ENCODE measurements around the gene IMP4. TPM values are rescaled to one million over a fixed set of nuclear protein-coding genes. Genes with fewer than 3 reads are reported as not detected.

IMP4 gene
- total and polyA plus RNA-seq, 2 of the 8 experiments (the other 6 are each of a cell fraction or from before 2014, with no cell fraction given) = 96.8 to 194 TPM

DNA sequence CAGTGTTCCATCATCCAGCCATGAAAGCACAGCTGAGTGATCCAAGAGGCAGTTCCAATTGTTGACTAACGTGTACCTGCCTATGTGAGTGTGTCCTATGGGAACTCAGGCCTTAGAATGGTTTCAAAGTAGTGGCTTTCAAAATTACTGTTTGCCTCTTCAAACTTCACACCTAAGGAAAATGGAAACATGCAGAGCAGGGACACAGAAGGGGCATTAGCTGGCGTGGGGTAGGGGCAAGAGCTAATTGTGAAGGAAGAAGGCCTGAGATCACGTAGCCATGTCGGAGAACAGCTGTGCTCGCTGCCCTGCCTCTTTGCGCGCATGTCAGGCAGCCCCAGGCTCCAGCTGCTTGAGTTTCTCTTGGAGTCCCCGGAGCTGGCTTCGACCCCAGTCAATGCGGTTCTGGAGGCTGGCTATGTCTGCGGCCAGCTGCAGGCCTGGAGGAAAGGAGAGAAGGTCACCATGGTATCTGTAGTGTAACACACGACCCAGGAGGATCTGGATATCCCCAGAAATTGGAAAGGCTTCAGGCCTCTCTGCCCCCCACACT is 3.8 kb upstream of the IMP4 start (continued):
- TF ChIP-seq, protein P1, sequence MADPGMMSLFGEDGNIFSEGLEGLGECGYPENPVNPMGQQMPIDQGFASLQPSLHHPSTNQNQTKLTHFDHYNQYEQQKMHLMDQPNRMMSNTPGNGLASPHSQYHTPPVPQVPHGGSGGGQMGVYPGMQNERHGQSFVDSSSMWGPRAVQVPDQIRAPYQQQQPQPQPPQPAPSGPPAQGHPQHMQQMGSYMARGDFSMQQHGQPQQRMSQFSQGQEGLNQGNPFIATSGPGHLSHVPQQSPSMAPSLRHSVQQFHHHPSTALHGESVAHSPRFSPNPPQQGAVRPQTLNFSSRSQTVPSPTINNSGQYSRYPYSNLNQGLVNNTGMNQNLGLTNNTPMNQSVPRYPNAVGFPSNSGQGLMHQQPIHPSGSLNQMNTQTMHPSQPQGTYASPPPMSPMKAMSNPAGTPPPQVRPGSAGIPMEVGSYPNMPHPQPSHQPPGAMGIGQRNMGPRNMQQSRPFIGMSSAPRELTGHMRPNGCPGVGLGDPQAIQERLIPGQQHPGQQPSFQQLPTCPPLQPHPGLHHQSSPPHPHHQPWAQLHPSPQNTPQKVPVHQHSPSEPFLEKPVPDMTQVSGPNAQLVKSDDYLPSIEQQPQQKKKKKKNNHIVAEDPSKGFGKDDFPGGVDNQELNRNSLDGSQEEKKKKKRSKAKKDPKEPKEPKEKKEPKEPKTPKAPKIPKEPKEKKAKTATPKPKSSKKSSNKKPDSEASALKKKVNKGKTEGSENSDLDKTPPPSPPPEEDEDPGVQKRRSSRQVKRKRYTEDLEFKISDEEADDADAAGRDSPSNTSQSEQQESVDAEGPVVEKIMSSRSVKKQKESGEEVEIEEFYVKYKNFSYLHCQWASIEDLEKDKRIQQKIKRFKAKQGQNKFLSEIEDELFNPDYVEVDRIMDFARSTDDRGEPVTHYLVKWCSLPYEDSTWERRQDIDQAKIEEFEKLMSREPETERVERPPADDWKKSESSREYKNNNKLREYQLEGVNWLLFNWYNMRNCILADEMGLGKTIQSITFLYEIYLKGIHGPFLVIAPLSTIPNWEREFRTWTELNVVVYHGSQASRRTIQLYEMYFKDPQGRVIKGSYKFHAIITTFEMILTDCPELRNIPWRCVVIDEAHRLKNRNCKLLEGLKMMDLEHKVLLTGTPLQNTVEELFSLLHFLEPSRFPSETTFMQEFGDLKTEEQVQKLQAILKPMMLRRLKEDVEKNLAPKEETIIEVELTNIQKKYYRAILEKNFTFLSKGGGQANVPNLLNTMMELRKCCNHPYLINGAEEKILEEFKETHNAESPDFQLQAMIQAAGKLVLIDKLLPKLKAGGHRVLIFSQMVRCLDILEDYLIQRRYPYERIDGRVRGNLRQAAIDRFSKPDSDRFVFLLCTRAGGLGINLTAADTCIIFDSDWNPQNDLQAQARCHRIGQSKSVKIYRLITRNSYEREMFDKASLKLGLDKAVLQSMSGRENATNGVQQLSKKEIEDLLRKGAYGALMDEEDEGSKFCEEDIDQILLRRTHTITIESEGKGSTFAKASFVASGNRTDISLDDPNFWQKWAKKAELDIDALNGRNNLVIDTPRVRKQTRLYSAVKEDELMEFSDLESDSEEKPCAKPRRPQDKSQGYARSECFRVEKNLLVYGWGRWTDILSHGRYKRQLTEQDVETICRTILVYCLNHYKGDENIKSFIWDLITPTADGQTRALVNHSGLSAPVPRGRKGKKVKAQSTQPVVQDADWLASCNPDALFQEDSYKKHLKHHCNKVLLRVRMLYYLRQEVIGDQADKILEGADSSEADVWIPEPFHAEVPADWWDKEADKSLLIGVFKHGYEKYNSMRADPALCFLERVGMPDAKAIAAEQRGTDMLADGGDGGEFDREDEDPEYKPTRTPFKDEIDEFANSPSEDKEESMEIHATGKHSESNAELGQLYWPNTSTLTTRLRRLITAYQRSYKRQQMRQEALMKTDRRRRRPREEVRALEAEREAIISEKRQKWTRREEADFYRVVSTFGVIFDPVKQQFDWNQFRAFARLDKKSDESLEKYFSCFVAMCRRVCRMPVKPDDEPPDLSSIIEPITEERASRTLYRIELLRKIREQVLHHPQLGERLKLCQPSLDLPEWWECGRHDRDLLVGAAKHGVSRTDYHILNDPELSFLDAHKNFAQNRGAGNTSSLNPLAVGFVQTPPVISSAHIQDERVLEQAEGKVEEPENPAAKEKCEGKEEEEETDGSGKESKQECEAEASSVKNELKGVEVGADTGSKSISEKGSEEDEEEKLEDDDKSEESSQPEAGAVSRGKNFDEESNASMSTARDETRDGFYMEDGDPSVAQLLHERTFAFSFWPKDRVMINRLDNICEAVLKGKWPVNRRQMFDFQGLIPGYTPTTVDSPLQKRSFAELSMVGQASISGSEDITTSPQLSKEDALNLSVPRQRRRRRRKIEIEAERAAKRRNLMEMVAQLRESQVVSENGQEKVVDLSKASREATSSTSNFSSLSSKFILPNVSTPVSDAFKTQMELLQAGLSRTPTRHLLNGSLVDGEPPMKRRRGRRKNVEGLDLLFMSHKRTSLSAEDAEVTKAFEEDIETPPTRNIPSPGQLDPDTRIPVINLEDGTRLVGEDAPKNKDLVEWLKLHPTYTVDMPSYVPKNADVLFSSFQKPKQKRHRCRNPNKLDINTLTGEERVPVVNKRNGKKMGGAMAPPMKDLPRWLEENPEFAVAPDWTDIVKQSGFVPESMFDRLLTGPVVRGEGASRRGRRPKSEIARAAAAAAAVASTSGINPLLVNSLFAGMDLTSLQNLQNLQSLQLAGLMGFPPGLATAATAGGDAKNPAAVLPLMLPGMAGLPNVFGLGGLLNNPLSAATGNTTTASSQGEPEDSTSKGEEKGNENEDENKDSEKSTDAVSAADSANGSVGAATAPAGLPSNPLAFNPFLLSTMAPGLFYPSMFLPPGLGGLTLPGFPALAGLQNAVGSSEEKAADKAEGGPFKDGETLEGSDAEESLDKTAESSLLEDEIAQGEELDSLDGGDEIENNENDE (IDR thresholded peaks at IDR 0.05; ENCODE audit: insufficient replicate concordance, low read length) = no peak
- no peak for TF ChIP-seq TAF7 (optimal IDR thresholded peaks at IDR 0.05; ENCODE audit: borderline replicate concordance, low read depth, low read length)
- TF ChIP-seq, protein P2, sequence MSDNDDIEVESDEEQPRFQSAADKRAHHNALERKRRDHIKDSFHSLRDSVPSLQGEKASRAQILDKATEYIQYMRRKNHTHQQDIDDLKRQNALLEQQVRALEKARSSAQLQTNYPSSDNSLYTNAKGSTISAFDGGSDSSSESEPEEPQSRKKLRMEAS (IDR thresholded peaks at IDR 0.05) = no peak
- no peak for TF ChIP-seq MAFK (IDR thresholded peaks at IDR 0.05; ENCODE audit: low read depth, low read length)
- no peak for TF ChIP-seq RNF2 (IDR thresholded peaks at IDR 0.05; ENCODE audit: borderline replicate concordance, low read depth, low read length, missing control alignments, poor library complexity, severe bottlenecking)
- no peak for TF ChIP-seq EP300 (IDR thresholded peaks at IDR 0.05; ENCODE audit: borderline replicate concordance in 1 of 2, low read depth in 2 of 2, low read length in 2 of 2)

All from H1 (cell line).